Measurements from ENCODE around the gene FSCN2.

The FSCN2 gene

GRCh38 chr17:81543756-81544155 is 15.6 kb downstream of the FSCN2 start:
- no peaks in the 10 kb centered on the region for H3K9me2 ChIP-seq (replicated peaks; ENCODE audit: insufficient read depth, low read length)
- H3K4me3 ChIP-seq (ENCODE audit: low read length), result no peak overlapping the region
- no peaks in the 10 kb centered on the region for H3K4me1 ChIP-seq (ENCODE audit: low read length)
- H3K79me2 ChIP-seq (ENCODE audit: low read length), result no peaks in the 10 kb centered on the region
- H2AFZ ChIP-seq (ENCODE audit: low read length), result no peak overlapping the region
- no peaks in the 10 kb centered on the region for H3K36me3 ChIP-seq (replicated peaks; ENCODE audit: insufficient read depth, low read length)
- no peak for DNase-seq
- no peaks in the 10 kb centered on the region for H4K20me1 ChIP-seq (ENCODE audit: insufficient read depth, low read length)
- H3K9ac ChIP-seq (ENCODE audit: low read length), result no peak overlapping the region
- TF ChIP-seq CTCF (IDR thresholded peaks at IDR 0.05; ENCODE audit: low read length) (no peak), EZH2phosphoT487 (IDR thresholded peaks at IDR 0.05; ENCODE audit: low read length) (no peak), EZH2 (optimal IDR thresholded peaks at IDR 0.05; ENCODE audit: low read depth, low read length) (no peak)
- H3K27me3 ChIP-seq (replicated peaks; ENCODE audit: insufficient read depth, low read length), result no peaks in the 10 kb centered on the region
- H3K9me3 ChIP-seq (replicated peaks; ENCODE audit: insufficient read depth, low read length), result no peaks in the 10 kb centered on the region
- no peak overlapping the region for H3K4me2 ChIP-seq (ENCODE audit: low read depth, low read length)
- H3K27ac ChIP-seq (ENCODE audit: low read length), result no peak overlapping the region
- H3F3A ChIP-seq (ENCODE audit: insufficient read depth, low read length), result no peaks in the 10 kb centered on the region

DNA sequence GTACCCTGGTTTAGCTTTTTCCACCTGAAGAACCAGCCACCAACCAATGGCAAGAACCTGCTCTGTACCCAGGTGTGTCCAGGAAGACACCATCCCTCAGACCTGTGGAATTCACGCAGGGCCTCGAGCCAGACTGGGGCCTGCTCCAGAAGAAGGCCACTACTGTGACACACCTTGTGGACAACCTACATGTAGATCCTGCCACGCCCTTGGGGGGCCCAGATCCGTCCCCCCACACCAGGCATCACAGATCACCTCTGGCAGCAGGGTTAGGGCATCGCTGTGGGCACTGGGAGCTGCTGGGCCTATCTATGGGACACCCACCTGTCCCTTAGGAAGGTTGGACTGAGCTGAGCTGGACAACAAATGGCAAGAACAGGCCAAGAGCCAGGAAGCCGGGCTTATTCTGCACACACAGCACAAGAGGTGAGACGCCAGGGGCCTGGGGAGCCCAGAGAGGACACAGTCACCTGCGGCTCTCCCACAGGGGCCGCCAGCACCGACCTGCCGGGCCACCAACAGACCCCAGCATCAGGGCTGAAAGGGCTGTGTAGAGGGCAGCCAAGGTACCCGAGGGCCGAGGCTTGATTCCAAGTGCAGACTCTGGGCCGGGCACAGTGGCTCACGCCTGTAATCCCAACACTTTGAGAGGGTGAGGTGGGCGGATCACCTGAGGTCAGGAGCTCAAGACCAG is 16.3 kb downstream of the FSCN2 start:
- H2AFZ ChIP-seq (ENCODE audit: low read length), result no peak overlapping the region
- no peak overlapping the region for H3K4me3 ChIP-seq (ENCODE audit: low read length)
- H3F3A ChIP-seq (ENCODE audit: insufficient read depth, low read length), result no peaks in the 10 kb centered on the region
- no peaks in the 10 kb centered on the region for H3K27me3 ChIP-seq (replicated peaks; ENCODE audit: insufficient read depth, low read length)
- no peaks in the 10 kb centered on the region for H3K9me2 ChIP-seq (replicated peaks; ENCODE audit: insufficient read depth, low read length)
- TF ChIP-seq EZH2 (optimal IDR thresholded peaks at IDR 0.05; ENCODE audit: low read depth, low read length) (no peak), EZH2phosphoT487 (IDR thresholded peaks at IDR 0.05; ENCODE audit: low read length) (no peak), CTCF (IDR thresholded peaks at IDR 0.05; ENCODE audit: low read length) (no peak)
- H3K27ac ChIP-seq (ENCODE audit: low read length), result no peak overlapping the region
- no peaks in the 10 kb centered on the region for H3K9me3 ChIP-seq (replicated peaks; ENCODE audit: insufficient read depth, low read length)
- DNase-seq, result no peak
- H4K20me1 ChIP-seq (ENCODE audit: insufficient read depth, low read length), result no peaks in the 10 kb centered on the region
- H3K36me3 ChIP-seq (replicated peaks; ENCODE audit: insufficient read depth, low read length), result no peaks in the 10 kb centered on the region
- peaks cover under 1% of the 10 kb centered on the region; the same call in 1 of the 2 replicates for H3K79me2 ChIP-seq (ENCODE audit: low read length)
- no peaks in the 10 kb centered on the region for H3K4me1 ChIP-seq (ENCODE audit: low read length)
- H3K9ac ChIP-seq (ENCODE audit: low read length), result no peak overlapping the region
- no peak overlapping the region for H3K4me2 ChIP-seq (ENCODE audit: low read depth, low read length)

DNA sequence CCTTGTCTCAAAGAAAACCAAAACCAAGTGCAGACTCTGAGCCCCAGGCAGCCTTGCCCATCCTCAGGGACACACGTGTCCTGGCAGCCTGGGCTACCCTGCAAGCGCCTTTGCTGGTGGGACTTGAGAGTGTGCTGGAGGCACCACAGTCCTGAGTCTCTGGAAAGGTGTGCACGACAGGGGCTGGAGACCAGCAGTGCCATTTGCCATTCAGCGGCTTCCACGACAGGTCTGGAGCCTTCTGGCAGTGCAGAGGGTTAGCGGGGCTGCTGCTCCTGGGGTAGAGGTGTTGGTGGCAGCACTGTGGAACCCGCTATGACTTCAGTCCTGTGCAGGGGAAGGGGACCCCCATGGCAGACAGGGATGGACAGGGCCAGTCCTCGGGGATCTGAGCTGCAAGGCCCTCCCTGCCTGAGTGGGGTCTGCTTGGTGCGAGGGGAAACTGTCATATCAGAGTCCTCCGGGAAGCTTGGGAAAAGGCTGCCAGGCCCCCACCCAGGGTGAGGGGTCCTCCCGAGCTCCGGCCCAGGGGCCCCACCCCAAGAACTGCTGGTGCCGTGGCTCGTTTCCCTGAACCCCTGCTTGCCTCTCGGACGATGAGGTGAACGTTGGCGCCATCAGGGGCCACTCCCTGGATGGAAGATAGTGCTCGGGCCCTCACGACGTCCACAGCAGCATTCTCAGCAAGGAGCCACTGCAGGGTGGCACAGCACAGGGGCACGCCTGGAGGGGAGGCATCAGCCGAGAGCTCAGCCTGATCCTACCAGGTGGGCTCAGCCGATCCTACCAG is 17.2 kb downstream of the FSCN2 start:
- no peak overlapping the region for H3K4me2 ChIP-seq (ENCODE audit: low read depth, low read length)
- H3K9ac ChIP-seq (ENCODE audit: low read length), result no peak overlapping the region
- no peaks in the 10 kb centered on the region for H3K36me3 ChIP-seq (replicated peaks; ENCODE audit: insufficient read depth, low read length)
- H3K27me3 ChIP-seq (replicated peaks; ENCODE audit: insufficient read depth, low read length), result no peaks in the 10 kb centered on the region
- no peak overlapping the region for H3K4me3 ChIP-seq (ENCODE audit: low read length)
- TF ChIP-seq CTCF (IDR thresholded peaks at IDR 0.05; ENCODE audit: low read length), result no peak
- no peak for TF ChIP-seq EZH2phosphoT487 (IDR thresholded peaks at IDR 0.05; ENCODE audit: low read length)
- no peak for TF ChIP-seq EZH2 (optimal IDR thresholded peaks at IDR 0.05; ENCODE audit: low read depth, low read length)
- no peaks in the 10 kb centered on the region for H3K9me2 ChIP-seq (replicated peaks; ENCODE audit: insufficient read depth, low read length)
- no peaks in the 10 kb centered on the region; the same call in 1 of the 2 replicates for H3F3A ChIP-seq (ENCODE audit: insufficient read depth, low read length)
- H3K79me2 ChIP-seq (ENCODE audit: low read length), result peaks cover 10% of the 10 kb centered on the region
- H2AFZ ChIP-seq (ENCODE audit: low read length), result no peak overlapping the region
- DNase-seq, result no peak
- no peaks in the 10 kb centered on the region for H4K20me1 ChIP-seq (ENCODE audit: insufficient read depth, low read length)
- no peaks in the 10 kb centered on the region for H3K4me1 ChIP-seq (ENCODE audit: low read length)
- no peaks in the 10 kb centered on the region for H3K9me3 ChIP-seq (replicated peaks; ENCODE audit: insufficient read depth, low read length)
- H3K27ac ChIP-seq (ENCODE audit: low read length), result no peak overlapping the region

Measured in MM.1S (cell line).